NK-92 (cell line): Measurements from ENCODE around the gene MOB1B.
"Not testable (repeated sequence)": the region's sequence is repeated elsewhere in the genome, so short reads cannot be mapped to it uniquely, and the experiment has no call there.

Experiments used
- DNase-seq: peaks from one replicate; lab custom pipeline; 2025; ENCODE audit not compliant: unreplicated experiment; lab: John Stamatoyannopoulos, UW

Gene MOB1B

DNA sequence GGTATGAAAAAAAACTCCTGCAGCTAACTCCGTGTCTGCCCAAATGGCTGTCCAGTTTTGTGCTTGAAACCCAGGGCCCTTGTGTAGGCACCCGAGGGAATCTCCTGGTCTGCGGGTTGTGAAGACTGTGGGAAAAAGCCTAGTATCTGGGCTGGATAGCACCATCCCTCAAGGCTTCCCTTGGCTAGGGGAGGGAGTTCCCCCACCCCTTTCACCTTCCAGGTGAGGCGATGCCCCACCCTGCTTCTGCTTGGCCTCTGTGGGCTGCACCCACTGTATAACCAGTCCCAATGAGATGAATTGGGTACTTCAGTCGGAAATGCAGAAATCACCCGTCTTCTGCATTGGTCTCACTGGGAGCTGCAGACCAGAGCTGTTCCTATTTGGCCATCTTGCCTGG lies 102.9 kb downstream of the MOB1B start:
- DNase-seq: not testable (repeated sequence)

DNA sequence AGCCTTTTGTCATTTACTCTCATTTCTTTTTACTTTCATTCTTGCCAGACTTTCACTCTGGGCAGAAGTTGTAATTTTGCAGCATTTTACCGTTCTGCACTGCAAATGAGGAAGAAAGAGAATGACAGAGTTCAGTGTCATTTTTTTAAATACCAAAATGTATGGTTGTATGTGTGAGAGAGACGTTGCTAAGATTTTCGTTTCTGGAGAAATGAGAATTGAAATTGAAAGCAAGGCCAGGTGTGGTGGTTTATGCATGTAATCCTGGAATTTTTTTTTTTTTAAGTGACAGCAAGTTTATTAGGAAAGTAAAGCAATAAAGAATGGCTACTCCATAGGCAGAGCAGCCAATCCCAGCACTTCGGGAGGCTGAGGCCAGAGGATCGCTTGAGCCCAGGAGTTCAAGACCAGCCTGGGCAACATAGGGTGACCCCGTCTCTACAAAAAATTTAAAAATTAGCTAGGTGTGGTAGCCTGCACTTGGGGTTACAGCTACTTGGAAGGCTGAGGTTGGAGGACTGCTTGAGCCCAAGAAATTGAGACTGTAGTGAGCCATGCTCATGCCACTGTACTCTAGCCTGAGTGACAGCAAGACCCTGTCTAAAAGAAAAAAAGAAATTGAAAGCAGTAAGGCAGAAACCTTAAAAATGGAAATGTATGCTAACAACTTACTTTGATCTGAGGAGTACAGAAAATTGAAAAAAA lies 104.2 kb downstream of the MOB1B start:
- DNase-seq: no peak

DNA sequence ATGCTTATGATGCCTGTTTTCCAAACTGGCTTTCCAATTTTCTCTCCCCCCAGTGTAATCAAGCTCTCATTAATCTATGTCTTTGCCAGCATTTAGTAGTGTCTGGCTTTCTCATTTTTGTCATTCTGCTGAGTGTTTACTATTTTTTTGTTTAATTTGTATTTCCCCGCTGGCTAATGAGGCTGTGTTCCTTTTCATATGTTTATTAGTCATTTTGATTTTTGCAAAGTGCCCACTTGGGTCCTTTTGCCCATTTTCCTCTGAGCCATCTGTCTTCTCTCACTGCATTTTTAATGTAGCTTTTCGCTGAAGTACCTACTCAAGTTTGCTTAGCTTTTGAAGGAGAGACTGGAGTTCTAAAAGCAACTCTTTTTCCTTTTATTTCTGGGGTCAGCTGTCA lies 106.0 kb downstream of the MOB1B start:
- DNase-seq: no peak

DNA sequence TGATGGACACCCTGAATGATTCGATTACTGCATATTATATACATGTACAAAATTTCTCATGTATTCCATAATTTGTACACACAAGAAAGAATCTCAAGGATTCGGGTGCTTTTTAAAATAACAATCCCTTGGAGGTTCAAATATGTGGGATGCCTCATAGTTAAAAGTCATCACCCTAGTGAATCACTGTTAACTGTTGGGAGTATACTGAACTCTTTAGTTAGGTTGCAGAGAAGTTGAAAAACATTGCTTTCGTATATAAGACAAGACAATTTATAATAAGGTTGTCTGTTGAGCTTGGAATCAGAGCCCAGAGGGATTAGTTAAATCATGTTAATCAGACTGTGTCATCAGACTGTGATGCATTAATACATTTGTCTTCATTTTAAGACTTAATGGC lies 106.9 kb downstream of the MOB1B start:
- DNase-seq: no peak

DNA sequence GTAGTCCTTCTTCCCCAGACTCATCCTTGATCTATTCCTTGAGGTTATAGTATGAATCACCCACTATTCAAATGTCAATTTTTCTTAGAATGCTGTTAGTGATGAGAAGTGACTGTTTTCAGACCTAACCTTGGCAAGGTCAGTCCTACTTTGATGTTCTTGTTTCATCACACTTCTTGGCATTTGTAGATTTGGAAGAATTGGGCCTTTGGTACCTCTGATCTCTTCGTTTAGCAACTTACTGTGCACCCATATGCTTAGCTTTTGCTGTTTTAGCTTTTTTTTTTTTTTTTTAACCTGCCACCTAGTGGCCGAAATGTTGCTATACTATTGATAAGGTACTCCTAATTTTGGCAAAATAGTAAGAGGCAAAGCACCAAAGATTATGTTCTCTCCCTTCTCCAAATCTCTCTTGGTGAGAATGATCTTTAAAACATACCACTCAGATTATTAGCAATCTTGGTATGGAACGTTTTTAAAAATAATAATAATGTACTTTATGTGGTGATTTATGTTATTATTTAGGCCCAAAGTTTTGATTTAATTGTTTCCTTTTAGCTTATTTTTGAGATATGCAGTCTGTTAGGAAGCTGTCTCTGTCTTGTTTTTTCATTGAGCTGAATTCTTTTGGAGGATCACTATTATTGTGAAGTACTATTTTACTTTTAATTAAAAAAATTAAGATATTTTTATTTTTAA lies 107.9 kb downstream of the MOB1B start:
- no peak for DNase-seq

DNA sequence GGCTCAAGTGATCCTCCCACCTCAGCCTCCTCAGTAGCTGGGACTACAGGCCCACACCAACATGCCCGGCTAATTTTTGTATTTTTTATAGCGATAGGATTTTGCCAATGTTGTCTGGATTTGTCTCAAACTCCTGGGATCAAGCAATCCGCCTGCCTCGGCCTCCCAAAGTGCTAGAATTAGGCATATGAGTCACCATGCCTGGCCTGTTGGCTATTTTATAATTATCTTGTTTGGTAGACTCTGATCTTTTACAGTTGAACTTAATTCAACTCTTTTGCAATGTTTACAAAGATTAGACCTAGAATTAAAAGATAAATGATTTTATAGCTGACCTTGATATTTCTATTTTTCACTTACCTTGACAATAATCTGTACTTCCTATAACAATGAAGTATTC lies 109.3 kb downstream of the MOB1B start:
- DNase-seq: no peak

DNA sequence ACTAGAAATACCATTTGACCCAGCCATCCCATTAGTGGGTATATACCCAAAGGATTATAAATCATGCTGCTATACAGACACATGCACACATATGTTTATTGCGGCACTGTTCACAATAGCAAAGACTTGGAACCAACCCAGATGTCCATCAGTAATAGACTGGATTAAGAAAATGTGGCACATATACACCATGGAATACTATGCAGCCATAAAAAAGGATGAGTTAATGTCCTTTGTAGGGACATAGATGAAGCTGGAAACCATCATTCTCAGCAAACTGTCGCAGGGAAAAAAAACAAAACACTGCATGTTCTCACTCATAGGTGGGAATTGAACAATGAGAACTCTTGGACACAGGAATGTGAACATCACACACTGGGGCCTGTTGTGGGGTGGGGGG lies 115.2 kb downstream of the MOB1B start:
- DNase-seq: not testable (repeated sequence)

DNA sequence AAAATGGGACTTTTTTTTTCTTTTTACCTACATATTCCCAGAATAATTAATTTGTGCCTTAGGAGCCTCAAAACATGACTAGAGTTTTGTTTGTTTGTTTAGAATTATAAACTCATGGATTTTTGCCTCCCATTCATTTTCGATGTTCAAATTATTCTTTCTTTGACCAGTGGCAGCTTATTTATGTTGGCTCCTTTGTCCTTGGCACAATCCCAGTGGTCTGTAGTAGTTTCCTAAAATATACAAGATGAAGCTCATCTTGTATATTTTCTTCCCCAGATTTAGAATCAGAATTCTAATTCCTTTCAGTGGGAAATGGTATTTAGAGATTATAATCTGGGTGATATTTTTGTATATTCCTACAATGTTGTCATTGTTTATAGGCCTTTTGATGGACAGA lies 118.4 kb downstream of the MOB1B start:
- DNase-seq: no peak

DNA sequence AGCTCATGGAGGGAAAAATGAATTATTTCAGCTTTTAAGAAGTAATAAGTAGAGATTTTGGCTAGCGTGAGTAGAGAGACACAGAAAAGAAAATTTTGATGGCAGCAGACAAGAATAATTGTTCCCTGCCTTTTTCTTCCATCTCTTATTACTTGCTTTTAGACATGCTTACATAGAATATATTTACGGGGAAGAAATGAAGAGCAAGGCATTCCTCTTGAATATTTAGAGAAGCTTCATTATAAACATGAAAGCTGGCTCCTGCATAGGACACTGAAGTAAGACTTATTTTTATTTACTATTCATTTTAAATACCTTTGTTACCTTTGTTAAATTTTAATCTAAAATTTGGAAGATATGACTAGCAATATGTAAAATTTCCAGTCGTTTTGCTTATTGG lies 123.5 kb downstream of the MOB1B start:
- no peak for DNase-seq

DNA sequence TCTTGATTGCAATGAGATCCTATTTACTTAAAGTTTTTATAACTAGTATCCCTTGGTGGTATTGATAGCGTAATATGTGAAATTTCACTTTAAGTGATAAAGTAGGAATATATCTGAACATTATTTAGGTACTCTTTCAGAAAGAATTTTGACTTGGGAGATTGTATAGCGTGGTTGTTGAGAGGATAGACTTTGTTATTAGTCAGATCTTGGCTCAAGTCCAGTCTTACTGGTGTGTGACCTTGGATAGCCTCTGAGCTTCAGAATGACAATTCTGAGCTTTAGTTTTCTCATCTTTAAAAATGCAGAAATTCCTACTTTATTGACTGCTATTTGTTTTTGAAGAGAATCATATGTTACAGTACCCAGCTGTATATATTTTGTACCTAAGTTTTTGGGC lies 123.9 kb downstream of the MOB1B start:
- no peak for DNase-seq

DNA sequence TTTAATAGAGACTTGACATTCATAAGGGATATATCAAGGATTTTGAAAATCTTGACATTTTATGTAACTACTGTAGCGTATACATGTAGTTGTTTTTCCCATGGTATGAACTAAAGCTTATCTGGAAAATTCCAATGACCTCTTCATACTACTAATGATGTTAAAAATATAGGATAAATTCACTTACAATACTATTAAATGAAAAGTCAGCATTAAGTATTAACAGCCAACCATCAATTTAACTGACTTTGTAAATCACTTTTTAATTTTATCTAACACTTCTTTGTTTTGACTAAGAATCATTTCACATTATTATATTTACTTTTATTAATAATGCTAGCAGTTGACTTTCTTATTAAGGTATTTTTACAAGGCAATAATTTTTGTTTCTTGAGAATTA lies 125.4 kb downstream of the MOB1B start:
- no peak for DNase-seq

DNA sequence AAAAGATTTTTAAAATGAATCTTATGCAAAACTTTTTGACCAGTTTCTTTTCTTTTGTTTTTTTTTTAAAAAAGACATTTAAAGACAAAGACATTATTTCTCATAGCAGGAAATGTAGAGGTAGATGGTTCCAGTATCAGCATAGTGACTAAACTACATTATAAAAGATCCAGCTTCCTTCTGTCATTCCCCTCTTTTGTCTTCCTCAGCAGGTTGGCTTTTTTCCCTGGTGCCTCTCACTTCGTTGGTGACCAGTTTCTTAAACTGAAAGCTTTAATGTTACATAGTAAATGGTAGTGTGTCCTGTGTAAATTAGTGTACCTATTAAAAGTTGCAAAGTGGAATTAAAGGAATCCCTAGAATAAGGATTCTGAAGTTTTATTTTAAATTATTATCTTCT lies 127.3 kb downstream of the MOB1B start:
- DNase-seq: no peak

DNA sequence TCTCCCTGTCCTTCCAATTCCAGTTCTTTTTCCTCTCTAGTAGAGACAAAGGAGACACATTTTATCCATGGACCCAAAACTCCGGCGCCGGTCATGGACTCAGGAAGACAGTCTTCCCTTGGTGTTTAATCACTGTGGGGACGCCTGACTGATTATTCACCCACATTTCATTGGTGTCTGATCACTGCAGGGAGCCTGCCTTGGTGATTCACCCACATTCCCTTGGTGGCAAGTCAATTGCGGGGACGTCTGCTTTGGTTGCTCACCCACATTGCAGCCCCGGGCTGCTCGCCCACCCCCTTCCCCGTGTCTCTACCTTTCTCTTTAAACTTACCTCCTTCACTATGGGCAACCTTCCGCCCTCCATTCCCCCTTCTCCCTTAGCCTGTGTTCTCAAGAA lies 129.9 kb downstream of the MOB1B start:
- DNase-seq: not testable (repeated sequence)
